HEK293T (cell line): ENCODE results near the gene DNAH9.

ENCODE experiments used
- ARNT ChIP-seq: fragments of 450-650 bp; IDR thresholded peaks from 2 replicates; pipeline ENCODE4 v1.6.1; 2017; ENCODE audit warnings: mild to moderate bottlenecking
- BHLHE40 ChIP-seq: fragments of 450-650 bp; IDR thresholded peaks from 2 replicates; pipeline ENCODE4 v1.6.1; 2016; ENCODE audit warnings: mild to moderate bottlenecking, moderate library complexity, borderline replicate concordance
- ELF4 ChIP-seq: fragments of 450-650 bp; IDR thresholded peaks from 2 replicates; pipeline ENCODE4 v1.6.1; 2017; ENCODE audit warnings: antibody characterized with exemption
- L3MBTL2 ChIP-seq: fragments of 450-650 bp; conservative IDR thresholded peaks from 2 replicates; pipeline ENCODE4 v1.6.1; 2016; ENCODE audit warnings: mild to moderate bottlenecking
- SP1 ChIP-seq: fragments of 450-650 bp; IDR thresholded peaks from 2 replicates; pipeline ENCODE4 v1.6.1; 2017
- SUZ12 ChIP-seq: fragments of 450-650 bp; IDR thresholded peaks from 2 replicates; pipeline ENCODE4 v1.6.1; 2016; ENCODE audit warnings: mild to moderate bottlenecking
- TF ChIP-seq, protein P1 (sequence below): fragments of 450-650 bp; IDR thresholded peaks from 2 replicates; pipeline ENCODE4 v1.6.1; 2016

DNA sequence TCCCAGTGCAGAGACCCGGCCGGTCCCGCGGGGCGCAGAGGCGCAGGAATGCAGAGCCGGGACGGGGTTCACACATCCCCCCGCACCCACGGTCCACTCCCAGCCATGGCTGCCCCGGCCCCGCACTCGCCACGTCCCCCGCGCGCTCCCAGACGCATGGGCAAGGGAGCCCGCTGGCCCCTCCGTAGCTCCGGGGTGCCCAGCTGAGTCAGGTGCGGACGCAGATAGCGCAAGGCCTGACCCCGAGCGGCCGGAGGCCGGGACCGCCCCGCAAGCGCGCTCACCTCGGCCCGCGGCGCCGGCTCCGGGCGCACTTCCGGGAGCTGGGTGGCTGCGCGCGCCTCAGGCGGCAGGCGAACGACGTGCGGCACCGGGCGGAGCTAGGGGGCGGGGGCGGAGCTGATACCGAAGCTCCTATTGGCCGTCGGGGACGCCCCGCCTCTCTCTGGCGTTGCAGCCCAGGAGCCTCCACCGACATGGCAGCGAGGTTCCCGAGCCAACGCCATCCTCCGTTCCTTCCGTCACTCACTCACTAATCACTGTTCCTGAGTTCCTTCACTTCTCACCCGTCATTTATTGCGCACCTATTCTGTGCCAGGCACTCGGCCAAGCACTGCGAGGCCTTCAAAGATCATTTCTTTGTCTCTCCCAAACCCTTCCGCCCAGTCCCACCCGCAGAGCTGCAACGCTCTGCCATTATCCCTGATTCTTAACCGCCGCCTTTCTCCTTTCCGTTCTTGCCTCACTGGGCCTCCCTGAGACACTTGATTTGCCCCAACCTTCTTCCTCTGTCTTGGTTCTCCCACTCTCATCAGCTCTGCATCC, 399.1 kb downstream of the DNAH9 start, which contains the start of gene ZNF18:
- TF ChIP-seq SP1 (no peak), ELF4 (peak; percentile 79), L3MBTL2 (peak; percentile 76), SUZ12 (no peak), BHLHE40 (no peak), ARNT (no peak)
- TF ChIP-seq, protein P1, sequence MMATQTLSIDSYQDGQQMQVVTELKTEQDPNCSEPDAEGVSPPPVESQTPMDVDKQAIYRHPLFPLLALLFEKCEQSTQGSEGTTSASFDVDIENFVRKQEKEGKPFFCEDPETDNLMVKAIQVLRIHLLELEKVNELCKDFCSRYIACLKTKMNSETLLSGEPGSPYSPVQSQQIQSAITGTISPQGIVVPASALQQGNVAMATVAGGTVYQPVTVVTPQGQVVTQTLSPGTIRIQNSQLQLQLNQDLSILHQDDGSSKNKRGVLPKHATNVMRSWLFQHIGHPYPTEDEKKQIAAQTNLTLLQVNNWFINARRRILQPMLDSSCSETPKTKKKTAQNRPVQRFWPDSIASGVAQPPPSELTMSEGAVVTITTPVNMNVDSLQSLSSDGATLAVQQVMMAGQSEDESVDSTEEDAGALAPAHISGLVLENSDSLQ, result peak; percentile 66
